ENCODE data around the gene SMIM30.
A peak's percentile ranks its signal among the peaks of the same experiment; 100 is the strongest.

Gene SMIM30

GRCh38 chr7:113100121-113100603, 18.2 kb downstream of the SMIM30 start:
- DNase-seq, result no peak

GRCh38 chr7:113099284-113099919, 19.0 kb downstream of the SMIM30 start:
- DNase-seq, result no peak

GRCh38 chr7:113094517-113095249, 23.7 kb downstream of the SMIM30 start:
- DNase-seq, result no peak

- no peak for DNase-seq
These were observed 24.8 kb downstream of the SMIM30 start for GRCh38 chr7:113093561-113093960.

- no peak for DNase-seq
These were observed 25.6 kb downstream of the SMIM30 start for GRCh38 chr7:113092762-113093161.

- DNase-seq, result peak in 1 of 14 donors; percentile 88
These were observed 31.0 kb downstream of the SMIM30 start for GRCh38 chr7:113087071-113087998.

- peak in 8 of 14 donors; percentile 17 to 66 (median 34) for DNase-seq
These were observed 31.9 kb downstream of the SMIM30 start, which contains the start of gene GPR85 for GRCh38 chr7:113086431-113086888. Gene GPR85, minus strand, starts transcription at chr7:113086827. Its CDS starts 2,106 bp downstream, at chr7:113084721.

- DNase-seq, result peak in 3 of 14 donors; percentile 4 to 84 (median 6)
These were observed 32.5 kb downstream of the SMIM30 start for GRCh38 chr7:113085781-113086390.

GRCh38 chr7:113084496-113085172, 33.7 kb downstream of the SMIM30 start:
- peak in 1 of 14 donors; percentile 31 for DNase-seq

GRCh38 chr7:113083816-113084495, 34.4 kb downstream of the SMIM30 start:
- DNase-seq, result peak in 1 of 14 donors; percentile 66

- DNase-seq, result peak in 1 of 14 donors; percentile 62
These were observed 35.1 kb downstream of the SMIM30 start for GRCh38 chr7:113083132-113083815.

- DNase-seq, result no peak
These were observed 40.0 kb downstream of the SMIM30 start for GRCh38 chr7:113078331-113078730.

- no peak for DNase-seq
These were observed 41.7 kb downstream of the SMIM30 start for GRCh38 chr7:113076703-113077102.

- DNase-seq, result no peak
These were observed 46.9 kb downstream of the SMIM30 start for GRCh38 chr7:113071465-113071864.
